K562 (cell line): ENCODE data around the gene ST6GALNAC2. TPM values are rescaled to one million over a fixed set of nuclear protein-coding genes. Genes with fewer than 3 reads are reported as not detected.

Experiments used
- BDP1 ChIP-seq: IDR thresholded peaks from 3 replicates; pipeline ENCODE4 v1.6.1; 2011; ENCODE audit not compliant: insufficient read length, insufficient read depth
- CEBPG ChIP-seq, 3 experiments: fragments of 200-800 bp in 1 of 3; sonication (Bioruptor generic) in 1 of 3; sonication (generic) in 1 of 3; formaldehyde crosslinking in 1 of 3; IDR thresholded peaks in 2 of 3; conservative IDR thresholded peaks in 1 of 3; 2 replicates each; pipeline versions ENCODE4 v1.6.1 to v1.8.0; 2016 to 2022; ENCODE audit warnings: missing compliant biosample characterization in 2 of 3, missing genetic modification characterization in 2 of 3, mild to moderate bottlenecking in 1 of 3, missing genetic modification reagents in 1 of 3
- FIP1L1 ChIP-seq: fragments of 200-400 bp; formaldehyde crosslinking; IDR thresholded peaks from 2 replicates; pipeline ENCODE4 v1.6.1; 2018; ENCODE audit warnings: mild to moderate bottlenecking, low read depth, low read length; ENCODE audit not compliant: poor library complexity, severe bottlenecking
- HDAC1 ChIP-seq, 2 experiments: fragments of 450-650 bp; IDR thresholded peaks; 2 replicates each; pipeline ENCODE4 v1.6.1; 2016 to 2017; ENCODE audit warnings: inconsistent platforms in 1 of 2, mild to moderate bottlenecking in 1 of 2, moderate library complexity in 1 of 2
- HLTF ChIP-seq: fragments of 450-650 bp; IDR thresholded peaks from 2 replicates; pipeline ENCODE4 v1.6.1; 2016
- HNRNPUL1 ChIP-seq: fragments of 200-400 bp; formaldehyde crosslinking; IDR thresholded peaks from 2 replicates; pipeline ENCODE4 v1.6.1; 2017; ENCODE audit warnings: low read length
- IFI16 ChIP-seq: fragments of 250-450 bp; sonication (Bioruptor Pico); IDR thresholded peaks from 2 replicates; pipeline ENCODE4 v2.1.2; 2022; ENCODE audit warnings: mild to moderate bottlenecking, inconsistent platforms
- ILF3 ChIP-seq: fragments of 450-650 bp; IDR thresholded peaks from 2 replicates; pipeline ENCODE4 v1.6.1; 2018; ENCODE audit warnings: antibody characterized with exemption, mild to moderate bottlenecking, moderate library complexity, borderline replicate concordance
- MAFK ChIP-seq: IDR thresholded peaks from 2 replicates; pipeline ENCODE4 v1.6.1; 2011; ENCODE audit warnings: low read length, improper control_type of control experiment
- NCOA4 ChIP-seq: fragments of 450-650 bp; IDR thresholded peaks from 2 replicates; pipeline ENCODE4 v1.6.1; 2018; ENCODE audit warnings: mild to moderate bottlenecking; ENCODE audit not compliant: partially characterized antibody
- NONO ChIP-seq, 2 experiments: fragments of 200-400 bp in 1 of 2; fragments of 450-650 bp in 1 of 2; formaldehyde crosslinking in 1 of 2; IDR thresholded peaks; 2 replicates each; pipeline ENCODE4 v1.6.1; 2017; ENCODE audit warnings: low read depth in 2 of 2, mild to moderate bottlenecking in 2 of 2, moderate library complexity in 2 of 2, low read length in 1 of 2
- POLR2G ChIP-seq: fragments of 200-400 bp; formaldehyde crosslinking; IDR thresholded peaks from 2 replicates; pipeline ENCODE4 v1.6.1; 2017; ENCODE audit warnings: low read depth, mild to moderate bottlenecking, antibody characterized with exemption, low read length, moderate library complexity
- PTRF ChIP-seq: fragments of 450-650 bp; IDR thresholded peaks from 2 replicates; pipeline ENCODE4 v1.6.1; 2016; ENCODE audit warnings: mild to moderate bottlenecking, missing genetic modification characterization, missing compliant biosample characterization
- SMARCA5 ChIP-seq: fragments of 450-650 bp; IDR thresholded peaks from 2 replicates; pipeline ENCODE4 v1.6.1; 2016
- TCFL5 ChIP-seq: fragments of 250-450 bp; sonication (Bioruptor Pico); conservative IDR thresholded peaks from 2 replicates; pipeline ENCODE4 v1.6.1; 2021; ENCODE audit warnings: mild to moderate bottlenecking, moderate library complexity, matching md5 sums
- ZNF184 ChIP-seq: sonication (generic); formaldehyde crosslinking; IDR thresholded peaks from 2 replicates; pipeline ENCODE4 v1.5.0; 2020; ENCODE audit warnings: missing genetic modification reagents
- ZNF41 ChIP-seq: fragments of 250-450 bp; sonication (Bioruptor Pico); conservative IDR thresholded peaks from 2 replicates; pipeline ENCODE4 v1.4.0; 2020; ENCODE audit warnings: mild to moderate bottlenecking
- ZNF75A ChIP-seq: fragments of 450-650 bp; formaldehyde crosslinking; IDR thresholded peaks from 2 replicates; pipeline ENCODE4 v1.4.0; 2020; ENCODE audit warnings: mild to moderate bottlenecking
- polyA plus RNA-seq, 8 experiments: library from polyadenylated mRNA; depleted of rRNA in 4 of 8; stranded (reverse) in 5 of 8; unstranded in 3 of 8; fragments of >200 nt; fragmentation: Nextera tagmentation in 2 of 8; fragmentation: Illumina TruSeq in 1 of 8; extraction: Ambion mirVana in 2 of 8; extraction: Trizol in 1 of 8; gene quantifications; 2 replicates each; pipeline versions ENCODE4 v1.2.1 to v1.2.3, GENCODE V29; 2011 to 2014; ENCODE audit warnings: inconsistent platforms in 1 of 8, missing spikeins in 1 of 8
- total RNA-seq, 7 experiments: library from RNA; depleted of rRNA in 6 of 7; stranded (reverse); fragments of >200 nt in 6 of 7; fragmentation: Illumina TruSeq in 2 of 7; extraction: Trizol in 2 of 7; gene quantifications; 2 replicates each; pipeline versions ENCODE4 v1.2.1 to v1.2.3, GENCODE V29; 2011 to 2021; ENCODE audit warnings: low replicate concordance in 1 of 7

ST6GALNAC2 gene
- total and polyA plus RNA-seq, 9 of the 15 experiments (the other 6 are each of a cell fraction or from before 2014, with no cell fraction given) = 0.18 TPM; not detected in 8

DNA sequence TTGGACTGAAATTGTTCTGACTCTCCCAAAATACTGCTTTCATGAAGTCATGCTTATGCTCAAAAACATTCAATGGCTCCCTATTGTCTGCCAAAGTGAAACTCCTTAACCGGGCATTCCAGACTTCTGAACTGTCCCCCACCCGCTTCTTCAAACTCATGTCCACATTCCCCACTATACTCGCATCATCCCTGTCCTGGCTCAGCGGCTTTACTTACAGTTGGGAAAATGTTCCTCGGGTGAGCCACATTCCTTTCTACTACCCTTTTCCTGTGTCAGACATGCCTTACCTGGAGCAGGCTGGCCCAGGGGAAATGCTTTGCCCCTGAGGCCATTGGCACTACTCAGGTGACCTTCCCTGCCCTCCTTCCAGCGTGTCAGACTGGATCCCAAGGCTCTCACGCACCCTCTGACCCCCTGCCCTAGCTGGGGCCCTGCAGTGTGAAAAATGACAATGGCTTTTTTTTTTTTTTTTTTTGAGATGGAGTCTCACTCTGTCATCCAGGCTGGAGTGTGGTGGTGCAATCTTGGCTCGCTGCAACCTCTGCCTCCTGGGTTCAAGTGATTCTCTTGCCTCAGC is 53.5 kb downstream of the ST6GALNAC2 start (continued):
- TF ChIP-seq HNRNPUL1 (no peak), CEBPG (CRISPR knock-in tag; IDR thresholded peaks at IDR 0.05) (no peak), CEBPG (tag; conservative IDR thresholded peaks at IDR 0.05 in 1 of 2, IDR thresholded peaks at IDR 0.05 in 1 of 2) (no peak), ILF3 (no peak), SMARCA5 (peak; percentile 38; the same call in 1 of the 2 replicates), FIP1L1 (no peak), PTRF (tag) (no peak), HLTF (no peak), POLR2G (no peak), ZNF75A (no peak), MAFK (no peak), NCOA4 (no peak), TCFL5 (CRISPR knock-in tag) (no peak), ZNF184 (no peak), NONO (IDR thresholded peaks at IDR 0.05; ENCODE audit: low read depth in 2 of 2, low read length in 1 of 2) (no peak), ZNF41 (CRISPR knock-in tag) (no peak), BDP1 (no peak), IFI16 (no peak), HDAC1 (IDR thresholded peaks at IDR 0.05) (0 out of 4 replicates have a peak, but pooled peaks of 1 of the 2 experiments have one; percentile 15)
